Measurements from ENCODE around the gene SRF. TPM values are rescaled to one million over a fixed set of nuclear protein-coding genes. Genes with fewer than 3 reads are reported as not detected.

The SRF gene
- total RNA-seq, 1 experiment from 2014 or later = 35.5 TPM

DNA sequence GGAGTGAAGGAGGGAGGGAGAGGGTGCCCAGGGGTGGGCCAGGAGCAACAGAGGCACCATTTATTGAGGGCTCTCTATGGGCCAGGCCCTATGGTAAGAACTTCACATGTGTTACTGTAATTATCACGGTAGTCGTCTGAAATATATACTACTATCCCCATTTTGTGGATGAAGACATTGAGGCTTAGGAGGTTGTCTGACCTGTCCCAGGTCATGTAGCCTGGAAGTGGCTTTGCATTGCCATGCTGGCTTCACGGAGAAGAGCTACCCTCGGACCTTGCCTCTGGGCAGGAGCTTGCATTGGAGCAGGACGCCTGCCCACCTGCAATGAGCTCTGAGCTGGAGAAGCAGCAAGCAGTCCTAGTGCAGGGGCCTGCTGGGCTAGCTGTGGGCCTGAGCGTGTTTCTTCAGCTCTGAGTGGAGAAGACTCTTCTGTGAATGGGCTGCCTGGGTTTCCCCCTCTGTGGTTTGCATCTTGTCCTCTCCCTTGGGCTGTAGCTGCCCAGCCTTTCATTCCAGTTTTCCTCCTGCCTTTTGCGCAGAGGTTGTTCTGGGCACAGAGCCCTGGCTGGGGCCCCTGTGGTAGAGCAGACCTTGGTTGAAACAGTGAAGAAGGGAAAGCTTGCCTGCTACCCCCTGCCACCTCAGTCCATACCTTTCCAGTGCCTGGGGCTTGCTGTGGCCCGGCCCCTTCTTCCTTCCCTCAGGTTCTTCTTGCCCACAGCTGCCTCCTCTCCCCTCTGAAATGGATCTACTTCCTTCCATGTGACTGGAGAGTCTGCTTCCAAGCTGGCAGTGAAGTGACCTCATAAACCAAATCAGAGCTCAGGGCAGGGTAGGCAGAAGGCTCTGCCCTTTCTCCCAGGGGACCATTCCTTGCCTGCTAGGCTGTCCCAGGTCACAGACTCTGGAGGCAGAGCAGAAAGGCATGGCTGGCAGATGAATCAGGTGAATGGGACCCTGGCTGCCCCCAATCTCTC, 24.1 kb upstream of the SRF start:
- no peak for DNase-seq (ENCODE audit: low read depth)

DNA sequence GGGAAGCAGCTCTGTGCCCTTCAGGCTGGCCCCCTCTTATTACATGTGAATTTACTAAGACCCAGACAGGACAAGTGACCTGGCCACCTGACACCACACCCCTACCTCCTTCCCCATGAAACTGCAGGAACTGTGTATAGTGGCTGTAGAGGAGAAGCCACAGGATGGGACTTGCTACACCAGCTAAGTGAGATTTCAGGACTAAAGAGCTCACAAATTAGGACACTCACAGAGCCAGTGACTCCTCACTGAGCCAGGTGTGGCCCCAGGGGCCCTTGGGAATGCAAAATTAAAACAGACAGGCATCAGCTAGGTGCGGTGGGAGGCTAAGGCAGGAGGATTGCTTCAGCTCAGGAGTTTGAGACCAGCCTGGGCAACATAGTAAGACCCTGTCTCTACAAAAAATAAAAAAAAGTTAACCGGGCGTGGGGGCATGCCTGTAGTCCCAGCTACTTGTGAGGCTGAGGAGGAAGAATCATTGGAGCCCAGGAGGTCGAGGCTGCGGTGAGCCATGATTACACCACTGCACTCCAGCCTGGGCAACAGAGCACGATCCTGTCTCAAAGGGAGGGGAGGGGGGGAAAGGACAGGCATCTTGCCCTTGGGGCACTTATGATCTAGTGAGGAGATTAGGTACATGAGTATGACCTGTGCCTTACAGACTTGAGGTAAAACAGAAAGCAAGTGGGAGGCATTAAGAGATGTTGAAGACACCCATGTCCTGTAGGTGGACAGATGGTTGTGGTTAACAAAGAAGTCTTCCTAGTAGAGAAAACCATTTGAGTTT, 23.2 kb upstream of the SRF start:
- DNase-seq (ENCODE audit: low read depth) = no peak

DNA sequence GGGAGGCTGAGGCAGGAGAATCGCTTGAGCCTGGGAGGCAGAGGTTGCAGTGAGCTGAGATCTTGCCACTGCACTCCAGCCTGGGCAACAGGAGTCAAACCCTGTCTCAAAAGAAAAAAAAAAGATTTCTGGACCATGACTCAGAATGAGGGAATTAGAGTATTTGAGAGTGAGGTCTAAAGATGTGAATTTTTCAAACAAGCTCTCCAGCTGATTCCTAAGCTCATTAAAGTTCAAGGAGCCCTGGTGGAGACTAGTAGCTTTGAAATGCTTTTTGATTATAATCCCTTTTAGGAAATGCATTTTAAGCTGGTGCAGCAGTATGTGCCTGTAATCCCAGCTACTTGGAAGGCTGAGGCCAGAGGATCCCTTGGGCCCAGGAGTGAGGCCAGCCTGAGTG, 21.8 kb upstream of the SRF start:
- DNase-seq (ENCODE audit: low read depth) = peak; percentile 40

DNA sequence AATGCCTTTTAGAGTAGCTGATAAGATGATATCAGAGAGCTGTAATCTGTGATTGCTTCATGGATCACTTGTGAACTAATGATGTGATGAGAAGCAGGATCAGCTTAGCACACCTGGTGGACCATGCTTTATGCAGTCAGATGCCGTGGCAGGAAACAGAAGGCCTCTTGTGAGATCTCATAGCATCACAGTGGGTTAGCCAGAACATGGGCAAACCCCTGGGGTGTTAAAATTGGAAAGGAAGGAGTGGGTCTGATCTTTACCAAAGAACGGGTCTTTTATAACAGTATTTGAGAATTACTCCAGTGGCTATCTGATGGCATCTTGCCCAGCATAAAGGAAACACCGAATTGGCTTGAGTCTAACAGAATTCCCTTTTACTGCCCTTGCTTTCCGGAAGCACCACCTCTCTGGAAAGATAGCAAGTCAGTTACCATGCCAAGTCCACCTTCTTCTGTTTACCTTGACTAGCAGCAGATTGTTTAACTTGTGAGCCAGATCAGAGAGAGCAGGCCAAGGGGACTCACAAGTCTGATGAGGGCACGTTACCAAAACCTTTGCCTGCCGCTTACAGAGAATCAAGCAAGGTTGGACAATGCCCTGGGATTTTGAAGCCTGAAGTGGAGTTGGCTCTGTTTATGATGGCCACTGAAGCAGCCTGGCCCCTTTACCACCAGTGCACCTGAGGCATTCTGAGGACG, 20.9 kb upstream of the SRF start:
- DNase-seq (ENCODE audit: low read depth) = no peak

DNA sequence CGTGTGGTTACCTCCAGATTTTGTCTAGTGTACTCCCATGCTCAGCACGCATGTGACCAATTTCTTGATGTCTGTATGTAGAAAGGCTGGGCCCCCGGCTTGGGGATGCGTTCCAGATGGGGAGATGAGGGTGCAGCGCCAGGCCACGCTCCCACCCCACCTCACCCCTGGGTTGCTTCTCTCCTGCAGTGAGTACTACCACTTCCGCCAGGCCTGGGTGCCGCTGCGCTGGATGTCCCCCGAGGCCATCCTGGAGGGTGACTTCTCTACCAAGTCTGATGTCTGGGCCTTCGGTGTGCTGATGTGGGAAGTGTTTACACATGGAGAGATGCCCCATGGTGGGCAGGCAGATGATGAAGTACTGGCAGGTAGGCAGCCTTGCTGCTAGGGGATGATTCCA, 11.5 kb upstream of the SRF start:
- DNase-seq (ENCODE audit: low read depth) = no peak

DNA sequence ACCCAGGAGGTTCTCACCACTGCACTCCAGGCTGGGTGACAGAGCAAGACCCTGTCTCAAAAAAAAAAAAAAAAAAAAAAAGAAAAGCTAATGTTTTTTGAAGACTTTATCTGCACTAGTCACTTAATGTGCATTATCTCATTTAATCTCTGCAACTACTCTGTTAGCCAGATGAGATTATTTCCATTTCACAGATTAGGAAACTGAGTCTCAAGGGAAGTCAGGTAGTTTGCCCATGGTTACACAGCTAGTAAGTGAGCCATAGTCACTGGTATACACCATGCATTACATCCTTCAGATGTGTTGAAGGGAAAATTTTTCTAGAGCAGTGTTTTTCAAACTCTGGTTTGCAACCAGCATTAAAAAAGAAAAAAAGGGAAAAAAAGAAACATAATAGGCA, 7.2 kb upstream of the SRF start:
- DNase-seq (ENCODE audit: low read depth) = no peak

DNA sequence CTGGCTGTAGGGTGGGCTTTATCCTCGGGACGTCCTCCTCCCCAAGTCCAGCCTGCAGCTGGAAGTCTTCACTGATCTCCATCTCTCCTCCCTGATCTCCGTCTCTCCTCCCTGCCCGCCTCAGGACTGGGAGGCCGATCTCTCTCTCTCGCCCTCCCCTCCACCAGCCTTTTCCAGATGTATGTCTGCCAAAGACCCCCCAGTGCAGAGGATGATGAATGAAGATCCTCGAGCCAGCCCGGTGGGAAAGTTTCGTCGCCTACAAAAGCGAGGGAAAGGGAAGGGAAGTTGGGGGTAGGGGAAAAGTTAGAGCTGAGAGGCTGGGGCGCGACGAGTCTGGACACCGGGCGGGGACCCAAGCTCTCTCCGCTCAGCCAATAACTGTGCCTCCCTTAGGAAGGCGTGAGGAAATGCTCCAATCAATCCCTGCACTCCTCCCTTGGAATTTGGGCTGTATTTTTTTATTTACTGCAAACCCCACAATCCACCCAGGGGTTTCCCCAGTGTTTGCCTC, 595 bp upstream of the SRF start:
- no peak for DNase-seq (ENCODE audit: low read depth)

DNA sequence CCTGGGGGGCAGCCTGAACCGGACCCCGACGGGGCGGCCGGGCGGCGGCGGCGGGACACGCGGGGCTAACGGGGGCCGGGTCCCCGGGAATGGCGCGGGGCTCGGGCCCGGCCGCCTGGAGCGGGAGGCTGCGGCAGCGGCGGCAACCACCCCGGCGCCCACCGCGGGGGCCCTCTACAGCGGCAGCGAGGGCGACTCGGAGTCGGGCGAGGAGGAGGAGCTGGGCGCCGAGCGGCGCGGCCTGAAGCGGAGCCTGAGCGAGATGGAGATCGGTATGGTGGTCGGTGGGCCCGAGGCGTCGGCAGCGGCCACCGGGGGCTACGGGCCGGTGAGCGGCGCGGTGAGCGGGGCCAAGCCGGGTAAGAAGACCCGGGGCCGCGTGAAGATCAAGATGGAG, 636 bp downstream of the SRF start:
- no peak for DNase-seq (ENCODE audit: low read depth)

DNA sequence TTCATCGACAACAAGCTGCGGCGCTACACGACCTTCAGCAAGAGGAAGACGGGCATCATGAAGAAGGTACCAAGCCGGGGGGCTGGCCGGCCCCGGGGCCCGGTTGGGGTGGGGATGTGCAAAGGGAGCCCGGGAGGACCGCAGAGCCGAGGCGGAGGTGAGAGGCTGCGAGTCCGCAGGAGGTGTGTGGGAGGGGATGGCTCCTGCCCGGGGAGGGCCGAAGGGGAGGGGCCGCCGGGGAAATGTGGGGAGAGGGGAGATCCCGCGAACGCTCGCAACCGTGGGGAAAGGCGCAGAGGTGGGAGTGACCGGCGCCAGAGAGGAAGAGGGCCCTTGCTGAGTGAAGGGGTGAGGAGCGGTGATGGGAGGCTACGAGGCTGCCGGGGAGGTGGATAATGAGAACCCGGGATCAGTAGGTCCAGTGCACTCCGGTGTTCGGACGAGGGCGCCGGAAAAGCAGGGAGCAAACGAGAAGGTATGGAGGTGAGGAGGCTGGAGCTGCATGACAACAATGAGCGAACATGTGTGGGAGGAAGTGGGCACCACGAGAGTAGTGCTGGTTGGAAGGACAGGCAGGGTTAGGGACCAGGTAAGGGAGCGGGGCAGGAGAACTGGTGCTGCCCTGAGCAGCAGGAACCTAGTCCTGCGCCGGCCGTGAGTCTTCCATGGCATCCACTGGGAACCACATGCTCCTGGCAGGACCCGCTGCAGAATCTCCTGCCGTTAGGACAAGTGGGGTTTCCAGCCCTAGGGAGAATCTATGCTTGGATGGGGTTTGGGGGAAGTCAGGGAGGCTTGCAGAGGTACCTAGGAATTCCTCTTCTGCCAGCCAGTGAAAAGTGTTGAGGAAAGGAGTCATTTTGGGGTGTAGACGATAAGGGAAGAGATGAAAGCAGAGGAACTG, 1.3 kb downstream of the SRF start:
- DNase-seq (ENCODE audit: low read depth) = no peak

DNA sequence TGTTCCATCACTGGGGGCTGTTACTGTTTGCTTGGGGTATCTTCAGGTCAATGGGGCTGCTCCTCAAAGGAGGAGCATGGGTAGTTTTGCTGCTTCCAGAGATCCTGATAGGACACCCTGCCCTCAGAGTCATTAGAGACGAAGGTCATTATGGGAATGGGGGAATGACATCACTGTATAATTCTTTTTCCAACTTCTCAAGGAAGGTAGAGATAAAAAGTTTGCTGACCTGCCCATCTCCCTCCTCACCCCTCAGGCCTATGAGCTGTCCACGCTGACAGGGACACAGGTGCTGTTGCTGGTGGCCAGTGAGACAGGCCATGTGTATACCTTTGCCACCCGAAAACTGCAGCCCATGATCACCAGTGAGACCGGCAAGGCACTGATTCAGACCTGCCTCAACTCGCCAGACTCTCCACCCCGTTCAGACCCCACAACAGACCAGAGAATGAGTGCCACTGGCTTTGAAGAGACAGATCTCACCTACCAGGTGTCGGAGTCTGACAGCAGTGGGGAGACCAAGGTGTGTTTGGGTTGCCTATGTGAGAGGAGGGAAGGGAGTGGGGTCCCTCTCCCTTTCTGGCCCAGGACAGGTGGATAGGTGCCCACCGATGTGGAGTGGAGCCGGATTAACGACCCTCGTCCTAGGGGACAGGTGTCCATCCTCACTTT, 2.7 kb downstream of the SRF start:
- no peak for DNase-seq (ENCODE audit: low read depth)

DNA sequence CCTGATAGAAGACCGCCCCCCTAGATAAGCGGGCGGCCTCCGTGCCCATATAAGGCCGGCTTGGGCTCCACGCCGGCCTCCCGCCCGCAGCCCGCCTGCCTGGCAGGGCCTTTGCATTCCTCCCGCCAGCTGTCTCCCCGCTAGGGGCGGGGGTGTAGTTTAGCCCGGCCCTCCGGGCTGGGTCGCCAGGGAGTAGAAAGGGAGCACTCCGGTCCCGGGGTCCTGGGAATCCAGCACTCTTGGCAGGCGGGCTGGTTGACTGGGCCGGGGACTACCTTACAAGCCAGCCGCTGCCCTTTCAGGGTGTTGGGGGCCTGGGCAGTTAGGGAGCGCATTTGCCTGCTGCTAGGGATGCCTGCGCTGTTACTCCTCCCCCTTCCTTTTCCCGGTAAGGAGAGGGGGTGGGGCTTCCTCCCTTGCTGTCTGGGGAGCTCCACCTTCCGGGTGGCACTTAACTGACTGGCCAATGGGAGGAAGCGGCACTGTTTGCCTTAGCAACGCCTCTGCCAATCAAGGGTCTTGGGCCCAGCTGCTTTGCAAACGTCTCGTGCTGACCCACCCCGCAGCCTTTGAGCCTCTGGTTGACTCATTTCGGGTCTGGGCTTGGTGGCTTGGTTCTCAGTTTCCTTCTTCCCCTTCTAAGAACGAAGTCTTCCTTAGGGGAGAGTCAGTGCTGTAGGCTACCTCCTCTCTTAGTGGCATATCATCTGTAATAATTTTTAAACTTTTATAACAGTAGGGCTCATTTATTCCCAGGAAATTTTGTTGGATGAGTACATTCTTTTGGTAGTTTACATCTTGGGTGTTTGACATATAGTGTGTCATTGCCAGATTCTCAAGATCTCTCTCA, 3.4 kb downstream of the SRF start:
- peak; percentile 99 for DNase-seq (ENCODE audit: low read depth)

DNA sequence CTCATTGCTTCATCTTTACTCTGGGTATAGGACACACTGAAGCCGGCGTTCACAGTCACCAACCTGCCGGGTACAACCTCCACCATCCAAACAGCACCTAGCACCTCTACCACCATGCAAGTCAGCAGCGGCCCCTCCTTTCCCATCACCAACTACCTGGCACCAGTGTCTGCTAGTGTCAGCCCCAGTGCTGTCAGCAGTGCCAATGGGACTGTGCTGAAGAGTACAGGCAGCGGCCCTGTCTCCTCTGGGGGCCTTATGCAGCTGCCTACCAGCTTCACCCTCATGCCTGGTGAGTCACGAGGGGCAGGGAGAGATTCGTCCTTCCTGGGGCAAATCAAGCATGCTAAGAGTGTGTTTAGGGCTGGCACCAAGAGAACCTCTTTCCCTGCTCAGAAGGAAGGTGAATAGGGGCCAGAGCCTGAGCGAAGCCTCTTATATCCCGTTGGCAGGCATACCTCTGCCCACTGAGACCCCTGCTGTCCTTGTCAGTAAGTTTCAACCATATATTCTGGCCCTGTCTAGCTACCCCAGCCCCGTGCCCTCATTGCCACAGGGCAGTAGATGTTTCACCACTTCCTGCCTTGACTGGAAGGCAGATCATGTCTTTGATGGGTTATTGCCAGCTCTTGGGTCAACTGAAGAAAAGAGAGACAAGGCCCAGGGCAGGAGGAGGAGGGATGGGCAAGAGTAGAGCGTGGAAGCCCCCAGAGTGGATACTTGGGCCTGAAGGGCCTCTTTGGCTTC, 4.8 kb downstream of the SRF start:
- DNase-seq (ENCODE audit: low read depth) = no peak

DNA sequence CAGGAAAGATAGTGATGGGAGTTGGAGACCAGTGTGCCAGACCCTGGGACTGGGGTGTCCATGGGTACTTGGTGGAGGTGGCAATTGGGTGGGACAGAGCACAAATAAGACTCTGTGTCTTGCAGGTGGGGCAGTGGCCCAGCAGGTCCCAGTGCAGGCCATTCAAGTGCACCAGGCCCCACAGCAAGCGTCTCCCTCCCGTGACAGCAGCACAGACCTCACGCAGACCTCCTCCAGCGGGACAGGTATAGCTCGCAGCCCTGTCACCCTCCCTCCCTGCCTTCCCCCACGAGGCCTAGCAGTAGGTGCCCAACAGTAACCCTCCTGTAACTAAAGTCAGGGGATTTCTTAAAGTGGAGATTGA, 5.3 kb downstream of the SRF start:
- no peak for DNase-seq (ENCODE audit: low read depth)

DNA sequence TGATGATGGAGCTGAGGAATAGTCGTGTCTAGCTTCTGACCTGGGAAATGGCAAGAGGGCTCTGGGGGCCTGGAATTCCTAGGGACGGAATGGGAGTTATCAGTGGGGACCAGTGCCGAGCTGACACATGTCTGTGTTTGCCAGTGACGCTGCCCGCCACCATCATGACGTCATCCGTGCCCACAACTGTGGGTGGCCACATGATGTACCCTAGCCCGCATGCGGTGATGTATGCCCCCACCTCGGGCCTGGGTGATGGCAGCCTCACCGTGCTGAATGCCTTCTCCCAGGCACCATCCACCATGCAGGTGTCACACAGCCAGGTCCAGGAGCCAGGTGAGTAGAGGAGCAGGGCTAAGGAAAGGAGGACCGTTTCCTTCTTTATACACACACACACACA, 7.1 kb downstream of the SRF start:
- no peak for DNase-seq (ENCODE audit: low read depth)

DNA sequence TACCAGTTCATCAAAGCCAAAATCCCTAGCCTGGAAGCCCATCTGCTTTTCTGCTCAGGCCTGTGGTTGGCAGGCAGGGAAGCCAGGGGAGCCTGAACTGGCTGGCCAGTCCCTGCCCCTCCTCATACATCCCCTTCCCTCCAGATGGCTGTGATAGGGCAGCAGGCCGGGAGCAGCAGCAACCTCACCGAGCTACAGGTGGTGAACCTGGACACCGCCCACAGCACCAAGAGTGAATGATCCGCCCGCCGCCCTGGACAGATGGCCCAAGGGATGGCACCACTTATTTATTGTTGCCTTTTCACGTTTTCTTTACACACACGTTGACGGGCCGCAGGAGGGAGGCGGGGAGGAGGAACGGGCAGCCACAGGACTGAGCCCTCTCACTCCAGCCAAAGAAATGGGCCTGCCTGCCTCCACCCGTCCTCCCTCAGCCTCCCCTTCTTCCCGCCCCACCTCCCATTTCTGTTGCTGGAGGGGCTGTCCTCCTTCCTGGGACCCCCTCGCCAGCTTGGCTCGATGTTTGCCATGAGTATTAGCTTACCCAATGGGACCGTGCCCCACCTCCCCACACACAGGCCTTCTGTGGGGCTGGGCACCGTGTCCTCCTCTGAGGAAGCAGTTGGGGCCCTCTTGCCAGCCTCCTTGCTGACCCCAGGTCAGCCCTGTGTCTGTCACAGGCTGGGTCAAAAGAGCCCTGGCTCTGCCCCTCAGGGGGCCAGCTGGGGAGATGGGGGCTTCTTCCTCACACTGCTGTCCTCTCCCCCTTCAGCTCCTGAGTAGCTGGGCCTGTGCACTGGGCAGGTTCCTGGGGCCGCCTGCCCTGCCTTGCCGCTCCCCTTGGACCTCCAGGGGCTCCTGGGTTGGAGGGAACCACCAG, 8.1 kb downstream of the SRF start:
- DNase-seq (ENCODE audit: low read depth) = no peak

DNA sequence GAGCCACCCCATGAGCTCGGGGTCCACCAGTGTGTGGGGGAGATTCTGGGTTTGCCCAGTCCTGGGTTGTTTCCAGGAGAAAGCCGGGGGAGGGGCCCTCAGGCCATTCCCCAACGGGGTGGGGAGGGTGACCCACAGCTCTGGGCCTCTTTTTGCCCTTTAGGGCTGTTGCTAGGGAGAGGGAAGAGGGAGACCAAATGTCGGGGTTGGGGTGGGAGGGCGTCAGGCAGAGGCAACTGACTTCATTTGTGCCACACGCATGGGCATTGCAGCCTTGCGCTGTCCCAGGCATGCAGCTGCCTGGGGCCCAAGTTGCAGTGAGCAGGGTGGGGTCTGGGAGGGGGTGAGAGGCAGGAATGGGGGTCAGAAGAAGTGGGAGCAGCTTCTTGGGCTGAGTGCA, 9.0 kb downstream of the SRF start:
- no peak for DNase-seq (ENCODE audit: low read depth)

DNA sequence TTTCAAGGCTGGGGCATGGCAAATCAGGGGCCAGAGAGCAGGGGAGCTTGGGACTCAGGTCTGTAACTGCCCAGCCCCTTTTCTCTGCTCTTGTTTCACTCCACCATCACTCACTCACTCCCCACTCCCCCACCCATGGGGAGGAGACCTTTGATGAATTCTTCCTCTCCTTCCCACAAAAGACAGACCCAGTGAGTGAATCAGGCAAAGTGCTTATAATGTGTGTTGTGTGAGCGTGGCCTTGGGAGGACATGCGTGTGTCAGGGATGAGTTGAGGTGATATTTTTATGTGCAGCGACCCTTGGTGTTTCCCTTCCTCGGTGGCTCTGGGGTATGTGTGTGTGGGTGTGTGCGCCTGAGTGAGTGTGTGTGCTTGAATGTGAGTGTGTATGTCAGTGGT, 9.9 kb downstream of the SRF start:
- no peak for DNase-seq (ENCODE audit: low read depth)

DNA sequence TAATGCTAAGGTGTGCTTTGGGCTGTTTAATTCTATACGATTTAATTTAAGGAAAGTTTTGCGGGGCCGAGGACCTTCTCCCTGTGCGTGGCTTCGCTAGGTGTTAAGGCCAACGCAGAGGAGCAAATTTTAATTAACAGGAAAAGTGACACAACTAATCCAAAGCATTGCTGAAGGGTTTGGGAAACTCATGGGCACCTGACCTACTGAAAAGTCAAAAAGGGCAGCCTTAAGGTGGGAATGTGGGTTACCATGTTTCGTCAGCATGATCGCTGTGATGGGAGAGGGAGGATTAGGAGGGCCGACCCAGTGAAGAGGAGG, 10.5 kb downstream of the SRF start:
- DNase-seq (ENCODE audit: low read depth) = no peak

Measured in HT1080 (cell line).